Measurements from ENCODE around the gene NSG1.

GRCh38 chr4:4377191-4377590, 9.7 kb upstream of the NSG1 start:
- no peak for TF ChIP-seq CTCF (IDR thresholded peaks at IDR 0.05; ENCODE audit: extremely low read depth in 1 of 2, insufficient read depth in 1 of 2, low read depth in 1 of 2, low read length in 2 of 2)
- TF ChIP-seq EZH2 (IDR thresholded peaks at IDR 0.05; ENCODE audit: borderline replicate concordance, low read depth, low read length, severe bottlenecking): no peak
- no peak for TF ChIP-seq POLR2A (IDR thresholded peaks at IDR 0.05; ENCODE audit: low read depth, low read length)
- TF ChIP-seq POLR2AphosphoS5 (IDR thresholded peaks at IDR 0.05; ENCODE audit: insufficient read depth, low read depth, low read length): no peak
- TF ChIP-seq JUN (IDR thresholded peaks at IDR 0.05; ENCODE audit: borderline replicate concordance, insufficient read depth, insufficient read length, low read depth): no peak
- TF ChIP-seq MYC (IDR thresholded peaks at IDR 0.05; ENCODE audit: low read depth, low read length): no peak

Data from endothelial cell of umbilical vein (primary cell).